IPS-20b (cell line): ENCODE measurements around the gene SH3RF3.

Source experiments
- H3K27ac ChIP-seq: one replicate; pipeline ENCODE4 v1.5.1; 2013; ENCODE audit warnings: low read length
- H3K27me3 ChIP-seq: 2 replicates; pipeline ENCODE4 v1.6.1; 2013; ENCODE audit warnings: mild to moderate bottlenecking, low read length, inconsistent platforms; ENCODE audit not compliant: insufficient read depth
- H3K36me3 ChIP-seq: 2 replicates; pipeline ENCODE4 v1.6.1; 2013; ENCODE audit warnings: low read depth, mild to moderate bottlenecking, inconsistent platforms, low read length, moderate library complexity; ENCODE audit not compliant: insufficient read depth
- H3K4me1 ChIP-seq: 2 replicates; pipeline ENCODE4 v1.6.1; 2013; ENCODE audit warnings: mild to moderate bottlenecking, control low read depth, inconsistent platforms, low read length, moderate library complexity; ENCODE audit not compliant: insufficient read depth
- H3K4me3 ChIP-seq: 2 replicates; pipeline ENCODE4 v1.5.1; 2013; ENCODE audit warnings: mild to moderate bottlenecking, low read length, inconsistent platforms
- H3K9ac ChIP-seq: 2 replicates; pipeline ENCODE4 v1.6.1; 2013; ENCODE audit warnings: low read depth, mild to moderate bottlenecking, inconsistent platforms, low read length, moderate library complexity
- H3K9me3 ChIP-seq: 2 replicates; pipeline ENCODE4 v1.6.1; 2013; ENCODE audit warnings: mild to moderate bottlenecking, low read depth, low read length, inconsistent platforms; ENCODE audit not compliant: insufficient read depth

SH3RF3 gene

DNA sequence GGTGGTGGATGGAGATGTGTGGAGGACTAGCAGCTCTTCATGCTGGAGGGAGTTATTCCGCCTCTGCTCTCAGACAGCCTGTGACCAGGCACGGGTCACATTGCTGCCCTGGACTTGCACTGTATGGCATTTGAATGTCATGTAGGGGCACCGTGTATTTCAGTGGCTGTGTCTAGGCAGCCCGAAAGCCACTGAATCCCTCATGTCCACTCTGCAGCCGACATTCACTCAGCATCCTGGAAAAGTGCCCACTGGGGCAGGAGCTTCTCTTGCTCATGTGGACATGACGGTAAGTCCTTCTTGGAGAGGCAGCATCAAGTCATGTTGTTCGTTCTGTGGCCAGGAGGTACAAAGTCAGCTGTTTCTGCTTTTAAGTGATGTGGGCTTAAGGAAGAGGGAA is 127.9 kb downstream of the SH3RF3 start:
- Histone ChIP-seq H3K36me3 (no peaks in the 10 kb centered on the region), H3K9ac (no peak overlapping the region), H3K4me1 (no peaks in the 10 kb centered on the region), H3K27me3 (no peaks in the 10 kb centered on the region), H3K4me3 (no peak overlapping the region), H3K9me3 (no peaks in the 10 kb centered on the region), H3K27ac (no peak overlapping the region)

DNA sequence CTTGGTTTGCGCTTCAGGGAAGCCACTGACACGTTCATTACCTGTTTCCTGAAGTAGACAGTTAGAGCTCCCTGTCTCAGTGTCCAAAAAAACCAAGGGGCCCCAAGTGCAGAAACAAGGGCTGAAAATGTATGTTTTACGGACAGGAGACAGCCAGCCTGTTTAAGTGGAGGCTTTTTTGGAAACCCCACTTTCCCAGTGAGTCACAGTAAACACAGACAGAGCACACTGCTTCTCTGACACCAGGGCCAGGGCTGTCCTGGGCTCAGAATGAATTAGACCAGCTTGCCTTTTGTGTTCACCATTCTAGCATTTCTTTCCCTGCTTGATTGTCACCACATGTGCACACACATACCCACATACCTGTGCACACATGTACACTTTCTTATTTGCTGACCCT is 128.6 kb downstream of the SH3RF3 start:
- H3K27ac ChIP-seq = no peak overlapping the region
- H3K4me1 ChIP-seq = no peaks in the 10 kb centered on the region
- H3K36me3 ChIP-seq = no peaks in the 10 kb centered on the region
- no peak overlapping the region for H3K9ac ChIP-seq
- H3K4me3 ChIP-seq = no peak overlapping the region
- H3K9me3 ChIP-seq = no peaks in the 10 kb centered on the region
- H3K27me3 ChIP-seq = no peaks in the 10 kb centered on the region

DNA sequence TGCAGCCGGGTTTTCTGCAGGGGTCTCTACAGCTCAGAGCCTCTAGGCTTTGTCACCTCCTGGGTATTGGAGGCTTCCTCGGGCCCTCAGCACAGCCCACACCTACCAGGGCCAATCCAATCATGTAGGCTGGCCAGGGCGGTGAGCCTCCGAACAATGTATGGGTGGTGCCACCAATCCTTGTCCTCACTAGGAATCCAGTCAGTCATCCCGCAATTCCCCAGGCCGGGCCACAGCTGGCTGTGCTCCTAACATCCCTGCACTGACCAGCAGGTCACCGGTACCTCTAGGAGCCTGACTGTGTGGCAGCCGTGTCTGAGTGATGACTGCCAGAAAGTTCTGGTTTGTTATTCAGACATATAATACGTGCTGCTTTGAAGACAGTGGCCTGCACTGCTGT is 129.4 kb downstream of the SH3RF3 start:
- Histone ChIP-seq H3K9ac (no peak overlapping the region), H3K4me1 (no peaks in the 10 kb centered on the region), H3K27ac (no peak overlapping the region)

DNA sequence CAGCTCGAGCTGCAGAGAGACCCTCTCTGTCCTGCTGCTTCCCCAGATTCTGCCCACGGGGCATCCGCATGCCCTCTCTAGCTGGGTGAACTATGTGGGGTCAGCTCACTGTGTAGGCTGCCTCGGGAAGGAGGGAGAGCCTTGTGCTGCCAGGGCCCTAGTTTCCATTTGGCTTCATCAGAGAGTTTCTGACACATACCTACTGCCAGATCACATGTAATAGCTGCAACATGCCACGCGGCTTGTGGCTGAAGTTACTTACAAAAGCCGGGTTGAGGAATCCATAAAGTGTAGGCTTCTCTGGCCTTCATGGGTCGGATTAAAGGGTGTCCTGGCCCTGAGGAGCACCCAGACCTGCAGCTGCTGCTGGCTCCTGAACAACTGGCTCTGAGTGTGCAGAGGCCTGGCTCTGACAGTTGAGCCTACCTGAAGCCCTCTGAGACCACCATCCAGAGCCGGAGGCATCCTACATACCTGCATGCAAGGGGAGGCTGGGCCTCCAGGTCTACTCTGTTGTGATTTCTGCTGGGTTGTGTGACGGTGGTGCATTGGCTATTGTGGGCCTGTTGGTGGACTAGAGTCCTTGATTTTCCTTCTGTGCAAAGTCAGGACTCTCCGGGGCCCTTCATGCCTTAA is 130.0 kb downstream of the SH3RF3 start:
- no peaks in the 10 kb centered on the region for H3K9me3 ChIP-seq
- H3K4me3 ChIP-seq = no peak overlapping the region
- no peak overlapping the region for H3K27ac ChIP-seq
- no peaks in the 10 kb centered on the region for H3K4me1 ChIP-seq
- no peaks in the 10 kb centered on the region for H3K36me3 ChIP-seq
- no peak overlapping the region for H3K9ac ChIP-seq
- H3K27me3 ChIP-seq = no peaks in the 10 kb centered on the region

More for the DNA sequence above, 129.4 kb downstream of the SH3RF3 start:
- Histone ChIP-seq H3K36me3 (no peaks in the 10 kb centered on the region), H3K4me3 (no peak overlapping the region), H3K9me3 (no peaks in the 10 kb centered on the region), H3K27me3 (no peaks in the 10 kb centered on the region)

DNA sequence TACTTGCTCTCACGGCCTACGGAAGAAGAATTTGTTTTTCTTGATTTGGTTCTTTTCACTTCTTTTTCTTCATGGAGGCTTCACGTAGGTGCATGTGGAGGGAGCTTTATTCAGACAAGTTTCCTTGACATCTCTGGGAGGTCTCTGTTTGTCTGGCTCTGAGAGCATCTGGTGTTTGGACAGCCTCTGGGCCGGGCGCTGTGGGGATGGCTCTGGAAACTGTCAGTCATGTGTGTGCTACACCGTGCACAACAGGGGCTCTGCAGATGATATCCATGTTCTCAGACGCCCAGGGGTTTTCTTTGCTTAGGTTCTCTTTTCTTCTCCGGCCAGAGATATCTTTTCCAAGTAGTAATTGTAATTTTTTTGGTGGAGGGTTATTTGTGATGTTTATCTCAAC is 130.7 kb downstream of the SH3RF3 start:
- H3K4me1 ChIP-seq = no peaks in the 10 kb centered on the region
- no peaks in the 10 kb centered on the region for H3K27me3 ChIP-seq
- no peak overlapping the region for H3K4me3 ChIP-seq
- no peak overlapping the region for H3K27ac ChIP-seq
- H3K9me3 ChIP-seq = no peaks in the 10 kb centered on the region
- H3K36me3 ChIP-seq = no peaks in the 10 kb centered on the region
- no peak overlapping the region for H3K9ac ChIP-seq

DNA sequence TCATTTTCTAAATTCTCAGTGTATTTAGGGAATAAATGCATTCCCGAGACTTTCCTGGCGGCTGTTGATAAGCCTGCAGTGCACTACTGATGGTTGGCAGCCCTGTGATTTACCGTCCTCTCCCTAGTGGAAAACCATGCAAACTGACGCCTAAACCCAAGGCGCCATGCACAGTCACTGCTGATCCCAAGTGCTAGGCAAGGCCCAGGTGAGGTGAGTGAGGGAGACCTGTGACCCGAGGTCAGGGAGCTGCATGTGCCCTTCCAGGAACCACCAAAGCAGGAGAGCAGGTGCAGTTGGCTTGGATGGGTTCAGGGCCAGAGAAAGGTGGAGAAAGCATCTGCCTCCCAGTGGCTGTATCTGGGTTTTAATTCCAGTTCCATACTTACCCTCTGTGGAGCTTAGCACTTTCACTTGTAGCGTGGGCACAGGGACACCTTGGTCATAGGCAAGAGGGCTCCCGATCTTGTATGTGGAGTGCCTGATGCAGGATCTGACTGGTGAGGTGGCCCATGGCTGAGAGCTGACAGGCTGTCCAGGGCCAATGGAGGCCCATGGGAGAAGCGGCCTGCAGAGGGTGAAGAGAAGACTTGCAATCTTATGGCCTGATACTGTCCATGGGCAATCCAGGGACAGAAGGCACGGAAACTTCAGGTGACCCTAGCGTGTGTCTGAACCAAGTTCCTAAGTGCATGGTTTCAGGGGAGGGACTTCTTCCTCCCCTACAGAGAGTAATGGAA is 131.3 kb downstream of the SH3RF3 start:
- no peaks in the 10 kb centered on the region for H3K9me3 ChIP-seq
- H3K4me3 ChIP-seq = no peak overlapping the region
- H3K9ac ChIP-seq = no peak overlapping the region
- no peaks in the 10 kb centered on the region for H3K36me3 ChIP-seq
- no peak overlapping the region for H3K27ac ChIP-seq
- H3K4me1 ChIP-seq = no peaks in the 10 kb centered on the region
- no peaks in the 10 kb centered on the region for H3K27me3 ChIP-seq

DNA sequence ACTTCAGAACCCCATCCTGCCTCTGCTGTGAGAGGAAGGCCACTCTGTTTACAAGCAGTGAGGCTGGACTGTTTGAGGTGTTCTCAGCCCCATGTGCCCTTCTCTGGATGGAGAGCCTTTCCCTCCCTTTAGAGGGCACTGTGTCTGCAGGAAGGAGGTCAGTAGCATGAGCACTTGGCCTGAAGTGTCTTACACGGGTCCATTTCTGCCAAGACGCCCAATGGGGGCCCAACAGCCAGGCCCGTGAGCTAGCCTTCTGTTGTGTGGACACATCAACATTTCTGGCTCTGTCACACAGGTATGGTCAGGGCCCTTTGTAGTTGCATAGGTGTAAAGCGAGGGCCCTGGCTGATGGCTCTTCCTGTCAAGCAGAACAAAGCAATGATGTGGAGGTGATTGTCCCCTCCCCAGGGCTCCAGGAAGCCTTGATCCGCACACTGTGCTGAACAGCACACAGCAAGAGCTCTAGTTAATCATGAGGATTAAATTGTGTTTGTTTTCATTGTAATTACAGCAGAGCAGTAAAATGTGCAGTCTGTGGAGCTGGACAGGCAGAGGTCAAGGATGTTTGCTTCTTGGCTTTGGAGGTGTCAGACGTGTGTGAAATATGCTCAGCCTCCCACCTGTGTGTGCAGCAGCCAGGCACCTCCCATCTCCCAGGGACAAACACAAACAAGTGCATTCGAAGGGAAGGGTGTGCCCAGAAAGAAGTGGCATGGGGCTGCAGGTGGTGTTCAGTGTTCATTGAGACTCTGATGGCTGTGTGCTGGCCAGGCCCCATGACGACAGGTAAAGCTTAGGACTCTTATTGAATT is 132.1 kb downstream of the SH3RF3 start:
- Histone ChIP-seq H3K9ac (no peak overlapping the region), H3K9me3 (no peaks in the 10 kb centered on the region), H3K4me1 (no peaks in the 10 kb centered on the region), H3K27ac (no peak overlapping the region), H3K36me3 (no peaks in the 10 kb centered on the region), H3K27me3 (no peaks in the 10 kb centered on the region), H3K4me3 (no peak overlapping the region)

DNA sequence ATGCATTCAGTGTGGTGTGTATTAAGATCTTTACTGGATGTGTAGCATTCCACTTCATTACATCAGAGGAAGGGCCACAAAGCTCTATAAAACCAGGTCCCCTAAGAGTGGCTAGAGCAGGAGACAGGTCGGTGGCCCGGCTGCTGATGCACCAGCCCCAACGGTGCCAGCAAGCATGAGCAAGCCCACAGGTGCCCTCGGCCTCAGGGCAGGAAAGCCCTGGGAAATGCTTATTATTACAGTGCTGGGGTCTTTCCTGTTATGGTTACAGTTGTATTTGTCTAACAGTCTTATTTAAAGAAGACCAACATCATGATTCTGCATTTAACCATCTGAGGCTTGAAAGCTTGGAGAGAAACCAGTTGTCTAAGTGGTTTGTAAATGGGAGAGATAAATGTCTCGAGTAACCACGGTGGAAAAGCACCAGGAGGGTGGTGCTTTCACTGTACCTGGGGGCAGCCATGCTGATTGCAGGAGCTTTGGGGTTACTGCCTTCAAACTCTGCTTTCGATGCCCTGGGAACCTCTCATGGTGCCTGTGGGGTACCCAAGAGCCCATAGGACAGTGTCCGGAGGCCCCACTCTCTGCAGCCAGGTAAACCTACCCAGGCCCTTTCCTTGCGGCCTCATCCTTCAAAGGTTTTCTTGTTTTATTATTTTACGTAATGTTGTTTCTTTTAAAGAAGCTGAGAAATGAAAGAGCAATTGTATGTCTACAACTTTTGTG is 133.1 kb downstream of the SH3RF3 start:
- H3K27ac ChIP-seq = no peak overlapping the region
- H3K9me3 ChIP-seq = no peaks in the 10 kb centered on the region
- H3K4me1 ChIP-seq = peaks cover 3% of the 10 kb centered on the region; the same call in 1 of the 2 replicates
- H3K36me3 ChIP-seq = no peaks in the 10 kb centered on the region
- H3K27me3 ChIP-seq = no peaks in the 10 kb centered on the region
- no peak overlapping the region for H3K9ac ChIP-seq
- no peak overlapping the region for H3K4me3 ChIP-seq

DNA sequence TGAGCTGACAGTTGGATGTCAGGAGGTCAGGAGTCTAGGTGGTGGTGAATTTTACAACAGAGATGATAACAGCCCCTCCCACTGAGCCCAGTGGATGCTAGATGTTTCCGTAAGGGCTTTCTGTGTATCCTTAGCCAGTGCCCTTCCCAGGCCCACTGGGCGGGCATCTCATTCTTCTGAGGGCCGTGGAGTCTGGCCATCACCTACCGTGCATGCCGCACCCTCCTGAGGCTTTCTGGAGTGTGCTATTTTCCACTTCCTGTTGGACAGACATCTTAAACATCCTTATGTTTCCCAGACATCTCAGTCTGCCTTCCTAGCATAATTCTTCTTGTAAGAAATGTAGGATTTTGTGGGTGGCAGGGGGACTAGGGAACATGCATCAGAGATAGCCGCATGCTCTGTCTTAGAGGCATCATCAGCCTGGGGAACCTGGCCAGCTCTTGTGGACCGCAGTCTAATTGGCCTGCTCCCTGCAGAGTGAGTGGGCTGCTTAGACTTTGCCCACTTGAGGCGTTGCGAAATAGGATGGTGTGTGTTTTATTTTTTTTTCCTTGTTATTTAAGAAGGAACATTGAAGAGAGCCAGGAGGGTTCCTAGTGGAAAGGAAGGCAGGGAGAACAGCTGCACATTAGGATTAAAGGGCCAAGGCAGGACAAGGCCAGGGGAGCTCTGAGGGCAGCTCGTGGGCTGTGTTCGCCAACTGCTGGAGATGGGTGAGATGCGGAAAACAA is 135.8 kb downstream of the SH3RF3 start:
- H3K9me3 ChIP-seq = no peaks in the 10 kb centered on the region
- peaks cover 6% of the 10 kb centered on the region; the same call in 1 of the 2 replicates for H3K4me1 ChIP-seq
- no peak overlapping the region for H3K9ac ChIP-seq
- H3K27ac ChIP-seq = no peak overlapping the region
- H3K4me3 ChIP-seq = no peak overlapping the region
- no peaks in the 10 kb centered on the region for H3K27me3 ChIP-seq
- H3K36me3 ChIP-seq = no peaks in the 10 kb centered on the region

DNA sequence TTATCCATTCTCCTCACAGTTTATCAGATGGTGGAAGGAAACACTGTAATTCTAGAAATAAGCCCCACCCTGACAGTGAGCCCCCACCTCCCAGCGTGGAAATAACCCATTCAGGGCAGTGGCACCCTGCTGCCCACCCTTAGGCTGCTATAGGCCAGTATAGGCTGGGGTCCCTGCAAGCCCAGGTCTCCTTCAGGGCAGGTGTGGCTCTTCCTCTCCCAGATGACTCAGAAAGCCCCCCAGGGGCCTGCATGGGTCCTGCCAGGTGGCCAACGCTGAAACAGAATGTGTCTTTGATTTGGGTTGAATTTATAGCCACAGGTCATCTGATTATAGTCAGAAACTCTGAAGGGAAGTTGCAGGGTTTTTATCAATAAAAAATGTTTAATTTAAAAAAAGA is 136.4 kb downstream of the SH3RF3 start:
- peaks cover 6% of the 10 kb centered on the region; the same call in 1 of the 2 replicates for H3K4me1 ChIP-seq
- H3K9ac ChIP-seq = no peak overlapping the region
- no peaks in the 10 kb centered on the region for H3K9me3 ChIP-seq
- no peak overlapping the region for H3K27ac ChIP-seq
- no peaks in the 10 kb centered on the region for H3K27me3 ChIP-seq
- H3K4me3 ChIP-seq = no peak overlapping the region
- no peaks in the 10 kb centered on the region for H3K36me3 ChIP-seq

DNA sequence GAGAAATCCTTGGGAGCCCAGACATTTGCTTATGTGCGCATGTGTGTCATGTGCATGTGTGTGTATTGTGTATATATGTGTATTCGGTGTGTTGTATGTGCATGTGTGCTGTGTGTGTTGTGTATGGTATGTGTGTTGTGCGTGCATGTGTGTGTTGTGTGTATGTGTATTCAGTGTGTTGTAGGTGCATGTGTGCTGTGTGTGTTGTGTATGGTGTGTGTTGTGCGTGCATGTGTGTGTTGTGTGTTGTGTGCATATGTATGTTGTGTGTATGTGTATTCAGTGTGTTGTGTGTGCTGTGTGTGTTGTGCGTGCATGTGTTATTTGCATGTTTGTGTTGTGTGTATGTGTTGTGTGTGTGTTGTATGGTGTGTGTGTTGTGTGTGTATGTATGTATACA is 136.9 kb downstream of the SH3RF3 start:
- Histone ChIP-seq H3K36me3 (no peaks in the 10 kb centered on the region), H3K4me3 (no peak overlapping the region), H3K27ac (no peak overlapping the region), H3K9ac (no peak overlapping the region), H3K27me3 (no peaks in the 10 kb centered on the region), H3K4me1 (peaks cover 6% of the 10 kb centered on the region; the same call in 1 of the 2 replicates), H3K9me3 (no peaks in the 10 kb centered on the region)
